Colonic mucosa (tissue), 4 donors: ENCODE data around the gene IQGAP2. TPM values are rescaled to one million over a fixed set of nuclear protein-coding genes. Genes with fewer than 3 reads are reported as not detected.

ENCODE experiments used
- DNase-seq: peaks from one replicate; pipeline ENCODE4 v3.0.0-alpha.2; 2020
- H3K27ac ChIP-seq: fragments of 200-600 bp; one replicate; pipeline ENCODE4 v1.8.0; 2021
- H3K27me3 ChIP-seq: fragments of 200-600 bp; one replicate; pipeline ENCODE4 v1.8.0; 2021
- H3K36me3 ChIP-seq: fragments of 200-600 bp; one replicate; pipeline ENCODE4 v1.8.0; 2021
- H3K4me1 ChIP-seq: fragments of 200-600 bp; one replicate; pipeline ENCODE4 v1.8.0; 2021; ENCODE audit warnings: mild to moderate bottlenecking
- H3K4me3 ChIP-seq: fragments of 200-600 bp; one replicate; pipeline ENCODE4 v1.8.0; 2021
- H3K9ac ChIP-seq, 2 donors: one replicate each; pipeline ENCODE4 v1.7.0; 2013; ENCODE audit warnings: control low read depth in 2 of 2, low read depth in 2 of 2, low read length in 2 of 2
- H3K9me3 ChIP-seq: fragments of 200-600 bp; one replicate; pipeline ENCODE4 v1.8.0; 2021
- intact Hi-C: fragments of 100-400 bp; cut with DNase I; formaldehyde crosslinking; loops from one replicate; pipeline ENCODE4 v1.14.1; 2022
- total RNA-seq, 2 donors: library from RNA; stranded (reverse); fragmentation: NEBNext Ultra II Directional in 1 of 2; extraction: Animal tissue kit (Norgen Biotek cat#: 25700) in 1 of 2; gene quantifications; one replicate each; pipeline ENCODE4 v1.2.1, GENCODE V29; 2021
- TF ChIP-seq, protein P1 (sequence below): fragments of 200-600 bp; IDR thresholded peaks from one replicate; pipeline ENCODE4 v1.8.0; 2022; ENCODE audit warnings: antibody characterized with exemption, mild to moderate bottlenecking
- donor health status: healthy.
- donor health status: DM: no; HTN: no; CAD: no.
- donor health status: DM: no; HTN: no; CAD: no.

The IQGAP2 gene
- total RNA-seq, 2 donors from 2014 or later = 62.2 to 75.6 TPM

DNA sequence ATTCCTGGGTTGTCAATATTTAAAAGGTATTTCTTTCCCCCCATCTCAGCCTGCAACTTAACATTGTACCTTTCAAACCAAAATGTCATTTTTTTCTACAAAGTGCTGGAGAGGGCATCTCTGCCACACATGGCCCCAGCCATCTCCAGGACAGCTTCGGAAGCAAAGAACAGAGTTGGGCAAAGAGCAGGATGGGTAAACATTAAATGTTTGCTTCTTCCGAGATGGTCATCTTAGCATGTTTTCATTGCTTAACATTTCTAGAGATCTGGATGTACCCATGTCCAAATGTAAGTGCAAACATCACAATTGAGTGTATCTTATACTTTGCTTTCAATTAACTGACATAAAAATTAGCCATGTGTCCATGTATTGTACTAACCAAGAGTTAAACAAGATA, 234.4 kb downstream of the IQGAP2 start:
- no peaks in the 10 kb centered on the region for H3K4me1 ChIP-seq
- H3K9ac ChIP-seq = no peak overlapping the region
- H3K4me3 ChIP-seq = no peak overlapping the region
- intact Hi-C loops = no loop called here
- TF ChIP-seq, protein P1, sequence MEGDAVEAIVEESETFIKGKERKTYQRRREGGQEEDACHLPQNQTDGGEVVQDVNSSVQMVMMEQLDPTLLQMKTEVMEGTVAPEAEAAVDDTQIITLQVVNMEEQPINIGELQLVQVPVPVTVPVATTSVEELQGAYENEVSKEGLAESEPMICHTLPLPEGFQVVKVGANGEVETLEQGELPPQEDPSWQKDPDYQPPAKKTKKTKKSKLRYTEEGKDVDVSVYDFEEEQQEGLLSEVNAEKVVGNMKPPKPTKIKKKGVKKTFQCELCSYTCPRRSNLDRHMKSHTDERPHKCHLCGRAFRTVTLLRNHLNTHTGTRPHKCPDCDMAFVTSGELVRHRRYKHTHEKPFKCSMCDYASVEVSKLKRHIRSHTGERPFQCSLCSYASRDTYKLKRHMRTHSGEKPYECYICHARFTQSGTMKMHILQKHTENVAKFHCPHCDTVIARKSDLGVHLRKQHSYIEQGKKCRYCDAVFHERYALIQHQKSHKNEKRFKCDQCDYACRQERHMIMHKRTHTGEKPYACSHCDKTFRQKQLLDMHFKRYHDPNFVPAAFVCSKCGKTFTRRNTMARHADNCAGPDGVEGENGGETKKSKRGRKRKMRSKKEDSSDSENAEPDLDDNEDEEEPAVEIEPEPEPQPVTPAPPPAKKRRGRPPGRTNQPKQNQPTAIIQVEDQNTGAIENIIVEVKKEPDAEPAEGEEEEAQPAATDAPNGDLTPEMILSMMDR = no peak
- no peaks in the 10 kb centered on the region for H3K9me3 ChIP-seq
- no peaks in the 10 kb centered on the region for H3K27me3 ChIP-seq
- no peak overlapping the region for H3K27ac ChIP-seq
- H3K36me3 ChIP-seq = no peaks in the 10 kb centered on the region
- DNase-seq = no peak

- Histone ChIP-seq H3K27ac (no peak overlapping the region), H3K9ac (no peak overlapping the region), H3K36me3 (no peaks in the 10 kb centered on the region), H3K4me3 (no peak overlapping the region), H3K27me3 (no peaks in the 10 kb centered on the region), H3K4me1 (no peaks in the 10 kb centered on the region), H3K9me3 (no peaks in the 10 kb centered on the region)
- intact Hi-C loops = no loop called here
- TF ChIP-seq, protein P1 = no peak
- no peak for DNase-seq
Observed at GRCh38 chr5:76638479-76638878, 235.4 kb downstream of the IQGAP2 start.

- no peaks in the 10 kb centered on the region for H3K36me3 ChIP-seq
- intact Hi-C loops = no loop called here
- no peak overlapping the region for H3K4me3 ChIP-seq
- TF ChIP-seq, protein P1 = peak; percentile 66
- no peaks in the 10 kb centered on the region for H3K27me3 ChIP-seq
- no peak overlapping the region for H3K9ac ChIP-seq
- H3K4me1 ChIP-seq = no peaks in the 10 kb centered on the region
- no peak overlapping the region for H3K27ac ChIP-seq
- H3K9me3 ChIP-seq = no peaks in the 10 kb centered on the region
- DNase-seq = peak; percentile 77
Observed at GRCh38 chr5:76641514-76642120, 238.5 kb downstream of the IQGAP2 start.

- H3K27me3 ChIP-seq = no peaks in the 10 kb centered on the region
- TF ChIP-seq, protein P1 = no peak
- H3K4me3 ChIP-seq = no peak overlapping the region
- no peak overlapping the region for H3K27ac ChIP-seq
- no peaks in the 10 kb centered on the region for H3K36me3 ChIP-seq
- H3K9me3 ChIP-seq = no peaks in the 10 kb centered on the region
- no peak overlapping the region for H3K9ac ChIP-seq
- no peaks in the 10 kb centered on the region for H3K4me1 ChIP-seq
- intact Hi-C loops = no loop called here
- DNase-seq = no peak
Observed at GRCh38 chr5:76642390-76643040, 239.4 kb downstream of the IQGAP2 start.

GRCh38 chr5:76643371-76643770, 240.3 kb downstream of the IQGAP2 start:
- TF ChIP-seq, protein P1 = no peak
- intact Hi-C loops = no loop called here

More at GRCh38 chr5:76643371-76643770, 240.3 kb downstream of the IQGAP2 start:
- no peak overlapping the region for H3K9ac ChIP-seq
- H3K36me3 ChIP-seq = no peaks in the 10 kb centered on the region
- no peaks in the 10 kb centered on the region for H3K9me3 ChIP-seq
- H3K27me3 ChIP-seq = no peaks in the 10 kb centered on the region
- no peaks in the 10 kb centered on the region for H3K4me1 ChIP-seq
- H3K27ac ChIP-seq = no peak overlapping the region
- H3K4me3 ChIP-seq = no peak overlapping the region
- no peak for DNase-seq
